ENCODE measurements around the gene IL1RAPL2. TPM values are rescaled to one million over a fixed set of nuclear protein-coding genes. Genes with fewer than 3 reads are reported as not detected.

Gene IL1RAPL2
- total RNA-seq, 1 experiment from 2014 or later: not detected

GRCh38 chrX:105150557-105150956 is 584.6 kb downstream of the IL1RAPL2 start:
- H3K4me3 ChIP-seq (ENCODE audit: low read depth in 2 of 2, low read length in 2 of 2): no peak overlapping the region
- BruUV-seq (replicated peaks): no TSS peak
- in situ Hi-C loops (cut with HindIII; ENCODE audit: low pct_unique_long_range_greater_than_20kb, low sequenced_read_pairs) (no loop called here), intact Hi-C loops (cut with micrococcal nuclease; ENCODE audit: unreplicated experiment) (no loop called here)
- CTCF ChIA-PET: no interaction called here
- no peaks in the 10 kb centered on the region for H3K4me1 ChIP-seq (ENCODE audit: control insufficient read depth, insufficient read depth, low read length)
- no peak overlapping the region for H3K27ac ChIP-seq (ENCODE audit: low read length)
- DNase-seq (ENCODE audit: low read depth, low spot score) (no peak), ATAC-seq (no peak)
- no peaks in the 10 kb centered on the region for H3K36me3 ChIP-seq (ENCODE audit: control insufficient read depth, insufficient read depth, low read length)
- POLR2A ChIA-PET: no interaction called here
- TF ChIP-seq TCF7L2 (IDR thresholded peaks at IDR 0.05; ENCODE audit: low read depth, low read length): no peak
- TF ChIP-seq SIN3A (IDR thresholded peaks at IDR 0.05; ENCODE audit: borderline replicate concordance, insufficient read depth, low read depth, low read length): no peak
- TF ChIP-seq POLR2AphosphoS5 (IDR thresholded peaks at IDR 0.05; ENCODE audit: low read depth, low read length): no peak
- TF ChIP-seq REST (IDR thresholded peaks at IDR 0.05; ENCODE audit: insufficient read depth in 1 of 2, low read depth in 2 of 2, low read length in 1 of 2): no peak
- no peak for TF ChIP-seq CTCF (IDR thresholded peaks at IDR 0.05)
- no peaks in the 10 kb centered on the region for H3K9me3 ChIP-seq (ENCODE audit: control insufficient read depth, insufficient read depth, low read depth, low read length)
- no peaks in the 10 kb centered on the region for H3K27me3 ChIP-seq (ENCODE audit: control insufficient read depth, insufficient read depth, low read length)

GRCh38 chrX:105167233-105167632 is 601.2 kb downstream of the IL1RAPL2 start:
- intact Hi-C loops (cut with micrococcal nuclease; ENCODE audit: unreplicated experiment) (no loop called here), in situ Hi-C loops (cut with HindIII; ENCODE audit: low pct_unique_long_range_greater_than_20kb, low sequenced_read_pairs) (no loop called here)
- POLR2A ChIA-PET: no interaction called here
- Histone ChIP-seq H3K36me3 (ENCODE audit: control insufficient read depth, insufficient read depth, low read length) (no peaks in the 10 kb centered on the region), H3K27me3 (ENCODE audit: control insufficient read depth, insufficient read depth, low read length) (no peaks in the 10 kb centered on the region), H3K9me3 (ENCODE audit: control insufficient read depth, insufficient read depth, low read depth, low read length) (no peaks in the 10 kb centered on the region), H3K4me1 (ENCODE audit: control insufficient read depth, insufficient read depth, low read length) (no peaks in the 10 kb centered on the region), H3K4me3 (ENCODE audit: low read depth in 2 of 2, low read length in 2 of 2) (no peak overlapping the region), H3K27ac (ENCODE audit: low read length) (no peak overlapping the region)
- CTCF ChIA-PET: no interaction called here
- TF ChIP-seq TCF7L2 (IDR thresholded peaks at IDR 0.05; ENCODE audit: low read depth, low read length): no peak
- TF ChIP-seq POLR2AphosphoS5 (IDR thresholded peaks at IDR 0.05; ENCODE audit: low read depth, low read length): no peak
- no peak for TF ChIP-seq REST (IDR thresholded peaks at IDR 0.05; ENCODE audit: insufficient read depth in 1 of 2, low read depth in 2 of 2, low read length in 1 of 2)
- DNase-seq (ENCODE audit: low read depth, low spot score) (no peak), ATAC-seq (no peak)
- no TSS peak for BruUV-seq (replicated peaks)
